SK-N-SH (cell line): ENCODE data around the gene LIN37. TPM values are rescaled to one million over a fixed set of nuclear protein-coding genes. Genes with fewer than 3 reads are reported as not detected.

Experiments
- CTCF ChIA-PET: fragments of 300-600, 350-600 bp; formaldehyde crosslinking; extraction: SDS; loops from one replicate; lab custom pipeline; 2021; lab: Yijun Ruan, JAX
- POLR2A ChIA-PET: fragments of 350-600 bp; sonication (Branson Sonifier 250); formaldehyde crosslinking; extraction: SDS; loops from one replicate; lab custom pipeline; 2020; ENCODE audit warnings: antibody characterized with exemption, inconsistent platforms; lab: Yijun Ruan, JAX
- DNase-seq: peaks from one replicate; pipeline ENCODE4 v3.0.0; 2012
- H2AFZ ChIP-seq: fragments of 200-600 bp; sonication (generic); 2 replicates; pipeline ENCODE4 v1.8.1; 2016; ENCODE audit warnings: antibody characterized with exemption, mild to moderate bottlenecking, low read depth
- H3F3A ChIP-seq: fragments of 200-600 bp; sonication (generic); replicated peaks from 2 replicates; pipeline ENCODE3; 2016; ENCODE audit warnings: antibody characterized with exemption, mild to moderate bottlenecking; ENCODE audit not compliant: insufficient read depth
- H3K27ac ChIP-seq, 2 experiments: fragments of 200-500 bp in 1 of 2; fragments of 200-600 bp in 1 of 2; sonication (Bioruptor generic) in 1 of 2; sonication (generic), shearing (Covaris generic) in 1 of 2; 2 replicates each; pipeline versions ENCODE4 v1.5.1 to v1.6.1; 2014 to 2016; ENCODE audit warnings: low read depth in 2 of 2, inconsistent platforms in 1 of 2, low read length in 1 of 2, mild to moderate bottlenecking in 1 of 2, mixed read lengths in 1 of 2
- H3K27me3 ChIP-seq: fragments of 200-600 bp; sonication (generic), shearing (Covaris generic); 2 replicates; pipeline ENCODE4 v1.6.1; 2016; ENCODE audit warnings: mixed run types; ENCODE audit not compliant: insufficient read depth
- H3K36me3 ChIP-seq, 2 experiments: fragments of 200-500 bp in 1 of 2; fragments of 200-600 bp in 1 of 2; sonication (Bioruptor generic) in 1 of 2; sonication (generic) in 1 of 2; replicated peaks in 1 of 2; 2 replicates each; pipeline versions ENCODE3 to v1.5.1; 2014 to 2016; ENCODE audit warnings: low read length in 1 of 2, mild to moderate bottlenecking in 1 of 2; ENCODE audit not compliant: insufficient read depth in 2 of 2, control insufficient read depth in 1 of 2
- H3K4me1 ChIP-seq, 2 experiments: fragments of 200-500 bp in 1 of 2; fragments of 200-600 bp in 1 of 2; sonication (Bioruptor generic) in 1 of 2; sonication (generic), shearing (Covaris generic) in 1 of 2; 2 replicates each; pipeline versions ENCODE4 v1.5.1 to v1.6.1; 2014 to 2016; ENCODE audit warnings: low read depth in 1 of 2, low read length in 1 of 2, mixed run types in 1 of 2; ENCODE audit not compliant: insufficient read depth in 2 of 2, control insufficient read depth in 1 of 2
- H3K4me2 ChIP-seq: fragments of 200-600 bp; sonication (generic), shearing (Covaris generic); 2 replicates; pipeline ENCODE4 v1.6.1; 2017; ENCODE audit warnings: mixed run types
- H3K4me3 ChIP-seq, 2 experiments: fragments of 200-500 bp in 1 of 2; fragments of 200-600 bp in 1 of 2; sonication (Bioruptor generic) in 1 of 2; sonication (generic), shearing (Covaris generic) in 1 of 2; 2 replicates each; pipeline versions ENCODE4 v1.5.1 to v1.8.1; 2014 to 2016; ENCODE audit warnings: low read depth in 2 of 2, inconsistent platforms in 1 of 2, low read length in 1 of 2, mild to moderate bottlenecking in 1 of 2, mixed read lengths in 1 of 2, moderate library complexity in 1 of 2
- H3K79me2 ChIP-seq: fragments of 200-600 bp; sonication (generic); 2 replicates; pipeline ENCODE4 v1.8.1; 2017; ENCODE audit warnings: mild to moderate bottlenecking; ENCODE audit not compliant: insufficient read depth
- H3K9ac ChIP-seq: fragments of 200-600 bp; sonication (generic); 2 replicates; pipeline ENCODE4 v1.6.1; 2017; ENCODE audit warnings: mixed run types
- H3K9me2 ChIP-seq: fragments of 200-600 bp; sonication (generic); 2 replicates; pipeline ENCODE4 v1.6.1; 2017; ENCODE audit warnings: mixed run types
- H3K9me3 ChIP-seq: fragments of 200-600 bp; sonication (generic); 2 replicates; pipeline ENCODE4 v1.6.1; 2017; ENCODE audit warnings: mixed run types, mild to moderate bottlenecking, moderate library complexity
- H4K20me1 ChIP-seq: fragments of 200-600 bp; sonication (generic); 2 replicates; pipeline ENCODE4 v1.6.1; 2017; ENCODE audit warnings: mild to moderate bottlenecking, mixed run types; ENCODE audit not compliant: insufficient read depth
- CHD2 ChIP-seq: fragments of 150-350 bp; IDR thresholded peaks from 2 replicates; pipeline ENCODE4 v1.6.1; 2018; ENCODE audit warnings: low read length; ENCODE audit not compliant: partially characterized antibody
- EP300 ChIP-seq, 2 experiments: IDR thresholded peaks; 2 replicates each; pipeline versions ENCODE4 v1.4.0 to v1.6.1; 2012; ENCODE audit warnings: borderline replicate concordance in 1 of 2, low read depth in 1 of 2, low read length in 1 of 2
- FOXJ3 ChIP-seq: sonication (generic); formaldehyde crosslinking; IDR thresholded peaks from 2 replicates; pipeline ENCODE4 v1.5.1; 2020; ENCODE audit warnings: mild to moderate bottlenecking, missing genetic modification reagents
- GABPA ChIP-seq: IDR thresholded peaks from 2 replicates; pipeline ENCODE4 v1.4.0; 2012; ENCODE audit warnings: low read depth, mild to moderate bottlenecking
- IRF3 ChIP-seq: fragments of 150-350 bp; IDR thresholded peaks from 2 replicates; pipeline ENCODE4 v1.6.1; 2016; ENCODE audit warnings: mild to moderate bottlenecking, low read depth, low read length
- JUND ChIP-seq: IDR thresholded peaks from 2 replicates; pipeline ENCODE4 v1.4.0; 2012
- MEF2A ChIP-seq: IDR thresholded peaks from 2 replicates; pipeline ENCODE4 v1.4.0; 2012; ENCODE audit warnings: low read depth, borderline replicate concordance
- MXI1 ChIP-seq: IDR thresholded peaks from 2 replicates; pipeline ENCODE4 v1.6.1; 2012; ENCODE audit warnings: mild to moderate bottlenecking, low read depth, low read length, improper control_type of control experiment
- NFIC ChIP-seq: IDR thresholded peaks from 2 replicates; pipeline ENCODE4 v1.4.0; 2012; ENCODE audit warnings: borderline replicate concordance
- NRF1 ChIP-seq: IDR thresholded peaks from 2 replicates; pipeline ENCODE4 v1.6.1; 2012; ENCODE audit warnings: low read depth, mild to moderate bottlenecking, low read length
- PBX3 ChIP-seq: IDR thresholded peaks from 2 replicates; pipeline ENCODE4; 2012
- RAD21 ChIP-seq: IDR thresholded peaks from 2 replicates; pipeline ENCODE4 v1.6.1; 2012; ENCODE audit warnings: mild to moderate bottlenecking, low read length
- RCOR1 ChIP-seq: fragments of 150-350 bp; IDR thresholded peaks from 2 replicates; pipeline ENCODE4 v1.6.1; 2017; ENCODE audit warnings: antibody characterized with exemption, low read length
- REST ChIP-seq: IDR thresholded peaks from 2 replicates; pipeline ENCODE4 v1.6.1; 2012; ENCODE audit warnings: mild to moderate bottlenecking, low read depth, low read length, moderate library complexity
- SIN3A ChIP-seq: IDR thresholded peaks from 2 replicates; pipeline ENCODE4 v1.6.1; 2012; ENCODE audit warnings: low read depth, mild to moderate bottlenecking, low read length, moderate library complexity, borderline replicate concordance
- SMC3 ChIP-seq: IDR thresholded peaks from 2 replicates; pipeline ENCODE4 v1.6.1; 2012; ENCODE audit warnings: low read depth, low read length, improper control_type of control experiment
- TAF1 ChIP-seq: IDR thresholded peaks from 2 replicates; pipeline ENCODE4 v1.6.1; 2012; ENCODE audit warnings: low read depth, mild to moderate bottlenecking, low read length, moderate library complexity, borderline replicate concordance
- TEAD4 ChIP-seq: IDR thresholded peaks from 2 replicates; pipeline ENCODE4 v1.4.0; 2012; ENCODE audit warnings: mild to moderate bottlenecking, borderline replicate concordance; ENCODE audit not compliant: insufficient read depth
- USF2 ChIP-seq: fragments of 150-350 bp; IDR thresholded peaks from 2 replicates; pipeline ENCODE4 v1.6.1; 2017; ENCODE audit warnings: antibody characterized with exemption, low read length, low read depth, borderline replicate concordance
- YY1 ChIP-seq: IDR thresholded peaks from 2 replicates; pipeline ENCODE4 v1.4.0; 2012; ENCODE audit warnings: low read depth, mild to moderate bottlenecking
- WGBS: methylation state at CpG from one replicate; pipeline ENCODE4 v1.1.6; 2017; ENCODE audit warnings: low lambda C conversion rate; 5-methylcytosine and 5-hydroxymethylcytosine counted together
- polyA plus RNA-seq, 3 experiments: library from polyadenylated mRNA; depleted of rRNA; stranded (reverse); fragments of >200 nt; gene quantifications; 2 replicates each; pipeline ENCODE4 v1.2.3, GENCODE V29; 2012
- TF ChIP-seq, protein P1 (sequence below): IDR thresholded peaks from 2 replicates; pipeline ENCODE4 v1.4.0; 2012; ENCODE audit warnings: low read depth
- TF ChIP-seq, protein P2 (sequence below): fragments of 200-600 bp; sonication (generic); IDR thresholded peaks from 2 replicates; pipeline ENCODE4 v1.6.1; 2017; ENCODE audit warnings: antibody characterized with exemption, mild to moderate bottlenecking, moderate library complexity

The LIN37 gene
- polyA plus RNA-seq (2012; rRNA removed), result 21.1 and 25.2 TPM in 2 replicates
- polyA plus RNA-seq (2012; cell fraction: cytosol; rRNA removed), result 7.1 and 11.0 TPM in 2 replicates
- 68.2 and 85.3 TPM in 2 replicates for polyA plus RNA-seq (2012; cell fraction: nucleus; rRNA removed)

- peak; percentile 93 for DNase-seq
- peak within 1 kb of the TSS; percentile 99 for H3K4me2 ChIP-seq
- no peaks in the 10 kb centered on the region for H3K9me3 ChIP-seq
- H4K20me1 ChIP-seq, result no peaks in the 10 kb centered on the region
- H3K4me1 ChIP-seq, result peaks cover 13 to 21% of the 10 kb centered on the region in 2 experiments; a peak in 3 of 4 replicates
- H3K27me3 ChIP-seq, result no peaks in the 10 kb centered on the region
- H3K9ac ChIP-seq, result peak within 1 kb of the TSS; percentile 93
- 2% methylated on average over 29 of the region's 45 CpGs for WGBS
- H3K4me3 ChIP-seq, result peak within 1 kb of the TSS; percentile 88 to 99
- H3K36me3 ChIP-seq, result peaks cover 9 to 19% of the 10 kb centered on the region in 2 experiments
- ChIA-PET CTCF (interaction anchor here (0.7 to 1.2 kb wide), 3 partner anchors 25 to 183 kb away, joined by 3 to 4 read pairs (median 3); no protein-coding TSS in a partner anchor), POLR2A (interaction anchor here (0.8 to 1.7 kb wide), 3 partner anchors 9 to 120 kb away, joined by 4 to 11 read pairs (median 7); partner anchors contain the start of genes APLP1 and HSPB6)
- peak within 1 kb of the TSS; percentile 52 to 58; a peak in 3 of 4 replicates for H3K27ac ChIP-seq
- no peaks in the 10 kb centered on the region for H3K9me2 ChIP-seq
- H3F3A ChIP-seq, result peaks cover 14% of the 10 kb centered on the region
- H3K79me2 ChIP-seq, result peaks cover 51% of the 10 kb centered on the region
- peak within 1 kb of the TSS; percentile 83 for H2AFZ ChIP-seq
- no peak for TF ChIP-seq USF2
- TF ChIP-seq RAD21, result no peak
- peak; percentile 89 for TF ChIP-seq MXI1
- no peak for TF ChIP-seq JUND
- TF ChIP-seq REST, result no peak
- TF ChIP-seq SMC3, result no peak
- peak; percentile 85 for TF ChIP-seq NRF1
- TF ChIP-seq IRF3, result peak; percentile 85
- peak; percentile 99 for TF ChIP-seq CHD2
- TF ChIP-seq TEAD4, result no peak
- TF ChIP-seq, protein P1, sequence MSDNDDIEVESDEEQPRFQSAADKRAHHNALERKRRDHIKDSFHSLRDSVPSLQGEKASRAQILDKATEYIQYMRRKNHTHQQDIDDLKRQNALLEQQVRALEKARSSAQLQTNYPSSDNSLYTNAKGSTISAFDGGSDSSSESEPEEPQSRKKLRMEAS, result peak; percentile 54; the same call in 1 of the 2 replicates
- TF ChIP-seq FOXJ3, result no peak
- peak; percentile 91 for TF ChIP-seq GABPA
- TF ChIP-seq EP300 (IDR thresholded peaks at IDR 0.05; ENCODE audit: borderline replicate concordance in 1 of 2, low read depth in 1 of 2, low read length in 1 of 2), result no peak
- 0 out of 2 replicates have a peak, but pooled peaks have one; percentile 17 for TF ChIP-seq NFIC
- no peak for TF ChIP-seq SIN3A
- peak; percentile 59; the same call in 1 of the 2 replicates for TF ChIP-seq YY1
- TF ChIP-seq, protein P2, sequence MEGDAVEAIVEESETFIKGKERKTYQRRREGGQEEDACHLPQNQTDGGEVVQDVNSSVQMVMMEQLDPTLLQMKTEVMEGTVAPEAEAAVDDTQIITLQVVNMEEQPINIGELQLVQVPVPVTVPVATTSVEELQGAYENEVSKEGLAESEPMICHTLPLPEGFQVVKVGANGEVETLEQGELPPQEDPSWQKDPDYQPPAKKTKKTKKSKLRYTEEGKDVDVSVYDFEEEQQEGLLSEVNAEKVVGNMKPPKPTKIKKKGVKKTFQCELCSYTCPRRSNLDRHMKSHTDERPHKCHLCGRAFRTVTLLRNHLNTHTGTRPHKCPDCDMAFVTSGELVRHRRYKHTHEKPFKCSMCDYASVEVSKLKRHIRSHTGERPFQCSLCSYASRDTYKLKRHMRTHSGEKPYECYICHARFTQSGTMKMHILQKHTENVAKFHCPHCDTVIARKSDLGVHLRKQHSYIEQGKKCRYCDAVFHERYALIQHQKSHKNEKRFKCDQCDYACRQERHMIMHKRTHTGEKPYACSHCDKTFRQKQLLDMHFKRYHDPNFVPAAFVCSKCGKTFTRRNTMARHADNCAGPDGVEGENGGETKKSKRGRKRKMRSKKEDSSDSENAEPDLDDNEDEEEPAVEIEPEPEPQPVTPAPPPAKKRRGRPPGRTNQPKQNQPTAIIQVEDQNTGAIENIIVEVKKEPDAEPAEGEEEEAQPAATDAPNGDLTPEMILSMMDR, result no peak
- peak; percentile 46; the same call in 1 of the 2 replicates for TF ChIP-seq TAF1
- peak; percentile 27; the same call in 1 of the 2 replicates for TF ChIP-seq RCOR1
- TF ChIP-seq PBX3, result peak; percentile 100
- TF ChIP-seq MEF2A, result no peak
Measured at GRCh38 chr19:35748106-35749020, at the start of gene LIN37. TSS of gene LIN37 (plus strand) at chr19:35748576. CDS start at chr19:35748725, 149 bp downstream.
